Embryonic facial prominence (tissue), 1 donor: Measurements from ENCODE around the gene TMEM121.
A peak's percentile ranks its signal among the peaks of the same experiment; 100 is the strongest.

Experiments
- DNase-seq: peaks from one replicate; pipeline ENCODE4 v3.0.0-alpha.2; 2016; ENCODE audit errors: extremely low spot score

The TMEM121 gene

DNA sequence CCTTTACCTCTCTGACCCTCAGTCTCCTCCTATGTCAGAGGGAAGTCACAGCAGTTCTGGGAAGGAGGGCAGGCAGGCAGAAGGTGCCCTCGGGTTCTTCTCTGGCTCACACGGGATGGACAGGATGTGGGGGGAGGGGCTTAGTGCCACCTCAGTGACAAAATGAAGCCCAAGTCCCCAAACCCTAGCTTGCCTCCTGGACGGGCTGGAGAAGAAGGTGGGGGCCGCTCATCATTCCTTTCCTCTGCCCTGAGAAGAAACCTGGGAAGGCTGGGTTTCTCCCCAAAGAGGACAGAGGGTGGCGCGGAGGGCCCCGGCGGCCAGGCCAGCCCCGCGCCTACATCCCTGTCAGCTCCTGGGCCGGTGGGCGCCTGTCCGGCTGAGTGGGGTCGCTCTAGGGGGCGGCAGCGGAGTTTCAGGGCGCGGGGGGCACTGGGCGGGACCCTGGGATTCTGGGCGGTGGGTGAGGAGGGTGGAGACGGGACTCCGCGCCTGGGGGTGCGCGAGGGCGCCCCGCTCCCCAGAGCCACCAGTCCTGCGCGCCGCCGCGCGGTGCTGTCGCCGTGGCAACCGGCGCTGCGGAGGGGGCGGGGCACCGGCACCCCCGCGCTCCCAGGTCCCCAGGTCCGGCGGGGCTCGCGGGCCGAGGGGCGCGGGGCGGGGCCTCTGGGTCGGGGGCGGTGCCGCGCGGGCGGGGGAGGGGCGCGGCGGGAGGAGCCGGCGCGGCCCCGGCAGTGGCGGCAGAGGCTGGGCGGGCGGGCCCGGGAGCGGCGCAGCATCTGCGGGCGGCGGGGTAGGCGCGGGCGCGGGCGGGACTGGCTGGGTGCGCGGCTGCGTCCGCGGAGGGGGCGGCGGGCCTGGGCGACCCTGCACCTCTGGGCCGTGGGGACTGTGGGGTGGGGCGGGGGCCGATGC lies at the start of gene TMEM121:
TMEM121 (plus strand) TSS at position 723 of the 915 bp plus-strand sequence. CDS start 2,252 bp downstream, outside the sequence.
- no peak for DNase-seq

DNA sequence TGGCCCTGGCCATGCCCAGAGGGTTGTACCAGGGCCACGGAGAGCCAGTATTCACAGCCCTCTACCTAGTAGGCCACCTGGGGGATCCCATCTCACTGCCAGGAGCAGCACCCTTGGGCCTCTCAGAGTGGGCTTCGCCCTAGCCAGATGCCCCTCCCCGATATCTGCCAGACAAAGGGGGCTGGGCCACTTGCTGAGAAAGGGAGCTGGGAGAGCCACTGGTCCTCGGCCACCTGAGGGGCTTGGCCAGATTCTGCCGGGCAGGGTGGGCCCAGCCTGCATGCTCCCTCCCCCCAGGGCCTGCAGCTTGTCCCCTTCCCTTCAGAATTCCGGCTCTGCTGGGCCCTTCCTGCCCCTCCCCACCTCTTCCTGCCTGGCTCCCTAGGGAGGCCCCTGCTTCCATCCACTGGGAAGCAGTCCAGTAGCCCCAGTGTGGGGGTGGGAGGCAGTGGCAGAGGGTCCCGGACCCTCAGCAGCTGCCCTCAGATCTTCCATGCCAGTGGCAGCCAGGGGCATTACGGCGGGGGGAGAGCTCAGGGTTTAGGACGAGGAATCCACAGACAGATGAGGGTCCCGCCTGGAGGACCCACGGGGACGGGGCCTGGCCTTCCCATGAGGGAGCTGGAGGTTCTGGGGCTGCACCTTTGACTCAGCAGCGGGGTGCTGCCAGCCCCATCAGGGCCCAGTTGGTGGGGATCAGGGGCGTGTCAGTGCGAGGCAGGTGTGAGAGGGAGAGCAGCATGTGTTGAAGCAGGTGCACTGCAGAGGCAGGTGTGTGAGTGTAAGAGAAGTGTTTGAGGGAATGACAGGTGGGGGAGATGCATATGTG lies 49.3 kb upstream of the TMEM121 start:
- DNase-seq: no peak

DNA sequence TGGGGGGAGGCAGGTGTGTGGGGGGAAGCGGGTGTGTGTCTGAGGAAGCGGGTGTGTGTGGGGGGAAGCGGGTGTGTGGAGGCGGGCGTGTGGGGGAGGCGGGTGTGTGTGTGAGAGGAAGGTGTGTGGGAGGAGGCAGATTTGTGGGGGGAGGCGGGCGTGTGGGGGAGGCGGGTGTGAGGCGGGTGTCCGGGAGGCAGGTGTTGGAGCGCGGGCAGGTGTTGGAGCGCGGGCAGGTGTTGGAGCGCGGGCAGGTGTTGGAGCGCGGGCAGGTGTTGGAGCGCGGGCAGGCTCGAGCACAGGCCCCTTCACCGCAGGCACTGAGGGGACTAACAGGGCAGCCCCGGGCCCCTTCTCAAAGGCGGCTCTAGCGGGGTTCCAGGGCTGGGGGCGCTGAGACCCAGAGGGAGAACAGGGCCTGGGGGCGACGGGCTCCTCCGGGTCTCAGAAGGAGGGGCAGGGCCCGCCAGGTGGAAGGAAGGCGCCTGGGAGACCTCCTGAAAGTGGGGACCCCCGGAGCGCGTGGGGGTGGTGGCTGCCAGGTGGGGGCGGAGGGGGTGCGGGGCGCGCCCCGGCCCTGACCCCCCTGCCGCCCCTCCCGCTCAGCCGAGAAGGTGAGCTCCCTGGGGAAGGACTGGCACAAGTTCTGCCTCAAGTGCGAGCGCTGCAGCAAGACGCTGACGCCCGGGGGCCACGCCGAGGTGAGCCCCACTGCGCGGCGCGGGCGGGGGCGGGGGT lies 48.6 kb upstream of the TMEM121 start:
- DNase-seq: no peak

DNA sequence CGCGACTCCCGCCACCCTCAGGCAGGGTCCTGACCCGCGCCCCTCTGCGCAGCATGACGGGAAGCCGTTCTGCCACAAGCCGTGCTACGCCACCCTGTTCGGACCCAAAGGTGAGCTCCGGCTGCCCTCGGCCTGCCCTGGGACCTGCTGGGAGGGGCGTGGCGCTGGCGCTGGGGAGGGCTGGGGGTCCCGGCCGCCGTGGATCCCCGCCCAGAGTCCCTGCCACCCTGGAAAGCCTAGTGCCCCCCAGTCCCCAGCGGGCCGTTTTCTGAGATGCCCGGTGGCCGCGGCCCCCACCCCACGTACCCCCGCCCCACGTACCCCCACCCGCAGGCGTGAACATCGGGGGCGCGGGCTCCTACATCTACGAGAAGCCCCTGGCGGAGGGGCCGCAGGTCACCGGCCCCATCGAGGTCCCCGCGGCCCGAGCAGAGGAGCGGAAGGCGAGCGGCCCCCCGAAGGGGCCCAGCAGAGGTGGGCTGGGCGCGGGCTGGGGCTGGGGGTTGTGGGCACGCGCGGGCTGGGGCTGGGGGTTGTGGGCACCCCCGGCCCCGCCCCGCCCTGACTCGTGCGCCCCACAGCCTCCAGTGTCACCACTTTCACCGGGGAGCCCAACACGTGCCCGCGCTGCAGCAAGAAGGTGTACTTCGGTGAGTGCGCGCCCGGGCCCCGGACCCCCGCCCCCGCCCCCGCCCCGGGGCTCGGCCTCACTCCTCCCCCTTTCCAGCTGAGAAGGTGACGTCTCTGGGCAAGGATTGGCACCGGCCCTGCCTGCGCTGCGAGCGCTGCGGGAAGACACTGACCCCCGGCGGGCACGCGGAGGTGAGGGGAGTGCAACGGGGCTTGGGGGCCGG lies 47.8 kb upstream of the TMEM121 start:
- DNase-seq: no peak

DNA sequence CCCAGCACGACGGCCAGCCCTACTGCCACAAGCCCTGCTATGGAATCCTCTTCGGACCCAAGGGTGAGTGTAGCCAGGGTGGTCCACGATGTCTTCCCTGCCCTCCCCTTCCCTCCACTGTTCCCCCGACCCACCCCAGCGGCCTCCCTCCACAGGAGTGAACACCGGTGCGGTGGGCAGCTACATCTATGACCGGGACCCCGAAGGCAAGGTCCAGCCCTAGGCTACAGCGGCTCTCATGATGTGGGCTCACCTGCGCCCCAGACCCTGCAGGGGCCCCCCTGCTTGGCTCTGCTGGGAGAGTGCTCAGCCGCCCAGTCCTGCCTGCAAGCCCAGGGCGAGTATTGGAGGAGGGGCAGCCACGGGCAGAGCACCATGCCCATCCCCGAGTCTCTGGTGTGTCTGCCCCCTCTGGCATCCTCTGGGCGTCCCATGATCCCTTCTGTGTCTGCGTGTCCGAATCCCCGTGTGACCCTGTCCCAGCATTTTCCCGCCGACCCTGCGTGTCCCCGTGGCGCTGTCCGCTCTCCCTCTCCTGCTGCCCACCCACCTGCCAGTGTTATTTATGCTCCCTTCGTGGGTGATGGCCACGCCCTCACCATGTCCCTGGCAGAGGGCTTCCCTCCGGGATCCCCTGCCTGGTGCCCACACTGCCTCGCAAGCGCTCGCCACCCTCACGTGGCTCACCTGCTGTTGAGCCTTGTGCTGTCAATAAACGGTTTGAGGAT lies 46.8 kb upstream of the TMEM121 start:
- DNase-seq: no peak

DNA sequence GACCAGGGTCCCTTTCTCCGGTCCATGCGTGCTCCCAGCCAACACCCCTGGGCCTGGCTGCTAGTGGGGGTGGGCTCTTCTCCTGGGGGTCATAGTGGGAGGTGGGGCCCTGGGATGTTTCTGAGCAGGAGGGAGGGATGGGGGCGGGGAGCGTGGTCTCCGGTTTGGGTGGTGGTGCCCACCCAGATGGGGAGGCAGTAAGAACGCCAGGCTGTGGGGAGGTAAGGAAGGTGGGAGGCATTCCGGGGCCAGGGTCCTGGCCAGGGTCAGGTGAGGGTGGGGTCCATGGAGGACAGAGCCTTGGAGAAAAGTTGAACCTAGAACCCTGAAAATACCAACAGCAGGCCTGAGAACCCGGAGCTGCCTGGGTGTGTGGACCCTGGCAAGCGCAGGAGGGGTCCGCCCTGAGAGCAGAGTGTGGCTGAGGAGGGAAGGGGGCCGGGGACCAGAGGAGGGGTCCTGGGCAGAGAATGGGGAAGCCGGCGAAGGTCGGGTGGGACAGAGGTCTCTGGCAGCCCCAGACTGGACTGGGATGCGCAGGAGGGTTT lies 46.1 kb upstream of the TMEM121 start:
- no peak for DNase-seq

DNA sequence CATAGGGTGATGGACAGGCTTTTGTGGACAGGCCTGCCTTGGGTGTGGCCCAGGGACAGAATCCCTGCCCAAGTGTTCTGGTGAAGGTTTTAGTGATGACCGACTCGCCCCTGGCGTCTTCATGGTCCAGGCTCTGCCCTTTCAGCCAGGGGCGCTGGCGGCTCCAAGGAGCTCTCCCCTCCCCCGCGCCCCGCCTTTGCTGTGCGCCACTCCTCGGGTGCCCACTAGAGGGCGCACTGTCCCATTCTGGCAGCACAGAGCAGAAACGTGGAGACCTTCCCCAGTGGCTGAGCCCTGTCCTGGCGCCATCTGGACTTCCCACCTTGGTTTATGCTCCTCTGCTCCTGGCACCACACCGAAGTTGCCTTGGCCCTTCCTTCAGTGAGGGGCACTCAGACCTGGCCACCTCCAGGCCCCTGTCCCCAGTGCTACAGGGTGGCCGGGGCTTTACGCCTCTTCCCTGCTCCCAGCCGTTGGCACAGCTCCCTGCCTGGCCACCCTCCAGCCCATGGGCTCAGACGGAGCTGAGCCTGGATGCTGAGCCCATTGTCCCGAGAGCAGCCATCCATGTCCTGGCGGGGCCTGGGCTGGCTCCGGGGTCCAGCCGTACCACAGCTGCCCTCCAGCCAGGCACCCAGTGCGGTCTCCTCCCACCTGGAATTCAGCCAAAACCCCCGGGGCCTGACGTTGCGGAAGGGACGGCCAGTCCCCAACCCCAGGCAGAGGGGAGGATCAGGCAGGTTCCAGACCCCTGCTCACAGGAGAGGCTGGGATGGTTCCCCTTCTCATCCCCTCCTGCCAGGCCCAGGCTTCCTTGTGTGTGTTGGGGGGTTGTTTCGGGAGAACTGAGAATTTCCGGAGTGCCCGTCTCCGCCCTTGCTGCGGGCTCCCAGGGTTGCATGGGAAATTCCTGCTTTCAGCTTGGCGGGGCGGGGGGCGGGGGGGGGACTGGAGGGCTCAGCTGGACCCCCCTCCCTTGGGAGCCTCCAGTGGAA lies 45.3 kb upstream of the TMEM121 start:
- DNase-seq: peak; percentile 81

DNA sequence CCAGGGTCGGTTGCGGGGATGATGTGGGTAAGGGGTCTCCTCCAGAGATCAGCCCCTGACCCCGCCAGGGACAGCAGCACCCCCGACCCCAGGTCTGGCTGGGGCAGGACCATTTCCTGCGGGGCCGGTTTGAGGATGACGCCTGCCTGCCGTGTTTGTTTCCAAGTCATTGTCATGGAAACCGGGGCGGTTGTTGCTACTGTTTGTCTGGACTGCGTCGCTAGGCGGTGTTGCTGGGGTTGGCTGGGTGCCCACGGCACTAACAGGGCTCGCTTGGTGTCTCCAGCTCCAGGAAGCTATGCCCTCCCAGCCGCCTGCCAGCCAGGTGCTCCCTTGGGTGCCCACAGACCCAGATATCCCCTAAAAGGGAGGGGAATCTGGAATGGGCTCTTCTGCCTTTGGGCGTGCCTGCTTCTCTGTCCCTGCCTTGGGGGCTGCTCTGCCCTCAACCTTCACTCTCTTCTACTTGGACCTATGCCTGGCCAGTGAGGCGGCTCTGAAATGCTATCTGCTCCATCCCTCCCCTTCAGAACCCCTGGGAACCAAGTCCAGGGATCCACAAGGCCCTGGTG lies 44.4 kb upstream of the TMEM121 start:
- peak; percentile 91 for DNase-seq

DNA sequence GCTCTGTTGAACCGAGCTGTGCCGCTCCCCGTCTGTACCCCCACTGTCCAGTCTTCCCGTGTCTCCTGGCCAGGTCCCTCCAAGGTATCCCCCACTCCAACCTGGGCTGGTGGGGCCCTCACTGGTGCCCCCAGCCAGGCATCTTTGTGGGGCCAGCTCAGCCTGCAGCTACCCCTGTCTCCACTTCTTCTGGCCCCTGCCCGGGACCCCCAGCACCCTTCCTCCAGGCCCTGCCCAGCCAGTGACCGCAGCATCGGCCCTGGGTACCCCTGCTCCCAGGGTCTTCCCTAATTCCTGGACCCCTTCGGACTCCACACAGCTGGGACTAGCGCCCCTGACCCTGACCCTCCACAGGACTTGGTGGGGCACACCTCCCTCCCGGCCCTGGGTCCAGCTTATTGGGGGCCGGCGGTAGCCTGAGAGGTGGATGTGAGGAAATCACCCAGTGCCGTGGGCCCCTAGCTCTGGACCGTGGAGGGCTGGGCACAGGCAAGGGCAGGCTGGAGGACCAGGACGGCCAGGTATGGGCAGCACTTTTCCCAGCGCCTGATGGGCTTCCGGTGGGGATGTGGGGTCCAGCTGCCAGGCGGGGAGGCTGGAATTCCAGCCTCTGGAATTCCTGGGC lies 43.8 kb upstream of the TMEM121 start:
- no peak for DNase-seq

DNA sequence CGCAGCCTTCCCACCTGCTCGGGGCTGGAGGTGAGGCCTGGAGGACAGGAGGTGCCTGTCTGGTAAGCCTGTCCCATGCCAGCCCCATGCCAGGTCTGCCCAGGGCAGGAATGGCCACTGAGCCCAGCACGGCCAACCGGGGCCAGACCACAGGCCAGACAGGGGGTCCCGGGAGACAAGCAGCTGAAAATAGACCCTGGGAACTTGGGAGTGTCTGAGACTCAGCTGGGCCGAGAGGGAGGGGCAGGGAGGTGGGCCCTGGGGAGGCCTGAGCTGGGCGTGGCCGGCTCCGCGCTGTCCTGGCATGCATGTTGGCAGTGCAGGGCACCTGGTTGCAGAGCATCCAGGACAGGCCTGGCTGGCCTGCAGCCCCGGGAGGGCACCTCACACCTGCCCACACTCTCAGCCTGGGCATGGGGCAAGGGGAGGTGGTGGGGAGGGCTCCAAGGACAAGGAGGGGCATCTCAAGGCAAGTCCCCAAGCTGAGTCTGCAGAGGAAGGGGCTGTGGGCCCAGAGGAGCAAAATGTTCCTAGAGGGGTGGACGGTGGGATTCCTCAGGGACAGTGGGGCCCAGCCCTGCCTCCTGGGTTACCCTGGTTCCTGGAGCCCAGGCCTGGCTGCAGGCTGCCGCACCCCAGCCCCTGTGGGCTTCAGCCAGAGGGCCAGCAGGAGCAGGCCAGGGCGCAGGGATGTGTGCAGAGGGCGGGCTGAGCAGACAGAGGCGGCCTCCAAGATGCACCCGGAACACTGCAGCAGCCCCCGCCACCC lies 42.9 kb upstream of the TMEM121 start:
- no peak for DNase-seq

DNA sequence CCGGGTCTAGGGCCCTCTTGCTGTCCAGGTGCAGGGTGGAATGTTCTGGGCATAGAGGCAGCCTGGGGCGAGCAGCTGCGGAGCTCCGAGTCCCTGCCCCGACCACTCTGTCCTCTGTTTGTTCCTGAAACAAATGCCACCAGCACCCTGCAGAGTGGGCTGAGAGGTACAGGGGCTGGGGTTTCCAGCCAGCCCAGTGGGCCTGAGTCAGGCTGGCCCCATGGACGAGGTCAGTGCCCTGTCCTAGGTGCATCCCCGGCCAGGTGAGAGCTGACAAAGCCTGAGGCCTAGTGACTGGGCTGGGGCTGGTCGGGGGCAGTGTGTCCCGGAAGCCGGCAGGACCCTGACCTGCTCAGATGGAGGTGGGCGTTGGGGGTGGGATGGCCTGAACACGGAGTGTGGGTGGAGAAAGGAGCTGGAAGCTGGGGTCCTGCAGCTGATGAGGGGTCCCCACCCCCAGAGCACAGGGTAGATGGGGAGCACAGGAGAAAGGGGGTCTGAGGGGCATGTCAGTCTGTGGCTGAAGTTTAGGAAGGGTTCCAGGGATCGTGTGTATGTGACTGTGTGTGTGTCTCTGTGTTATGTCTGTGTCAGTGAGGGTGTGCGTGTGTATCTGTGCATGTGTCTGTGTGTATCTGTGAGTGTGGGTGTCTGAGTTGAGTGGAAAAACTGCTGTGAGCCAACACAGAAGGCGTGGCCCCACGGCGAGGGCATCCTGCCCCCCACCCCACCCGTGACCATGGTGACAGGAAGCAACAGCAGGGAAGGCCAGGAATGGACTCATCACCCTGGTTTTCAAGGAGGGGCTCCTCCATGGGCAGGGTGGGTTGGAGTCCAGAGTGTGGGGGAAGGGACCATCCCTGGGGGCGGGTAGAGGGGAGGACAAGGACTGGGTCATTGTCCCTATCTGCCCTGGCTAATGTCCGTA lies 42.0 kb upstream of the TMEM121 start:
- no peak for DNase-seq

DNA sequence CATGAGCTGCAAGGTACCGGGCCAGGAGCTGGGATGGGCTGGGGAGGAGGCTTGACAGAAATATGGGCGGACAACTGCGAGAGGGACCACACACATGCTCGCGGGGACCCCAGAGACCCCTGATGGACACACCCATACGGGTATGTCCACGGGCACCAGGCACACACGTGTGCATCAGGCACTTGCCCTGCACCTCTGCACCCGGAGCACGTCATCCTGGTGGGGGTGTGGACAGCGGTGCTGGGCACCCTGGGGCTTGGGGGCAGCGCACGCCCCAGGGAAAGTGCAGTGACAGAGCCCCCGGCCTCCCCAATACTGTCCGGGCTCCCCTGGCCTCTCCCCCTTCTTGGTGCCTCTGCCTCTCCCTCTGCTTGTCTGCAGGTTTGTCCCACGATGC lies 41.4 kb upstream of the TMEM121 start:
- DNase-seq: no peak

DNA sequence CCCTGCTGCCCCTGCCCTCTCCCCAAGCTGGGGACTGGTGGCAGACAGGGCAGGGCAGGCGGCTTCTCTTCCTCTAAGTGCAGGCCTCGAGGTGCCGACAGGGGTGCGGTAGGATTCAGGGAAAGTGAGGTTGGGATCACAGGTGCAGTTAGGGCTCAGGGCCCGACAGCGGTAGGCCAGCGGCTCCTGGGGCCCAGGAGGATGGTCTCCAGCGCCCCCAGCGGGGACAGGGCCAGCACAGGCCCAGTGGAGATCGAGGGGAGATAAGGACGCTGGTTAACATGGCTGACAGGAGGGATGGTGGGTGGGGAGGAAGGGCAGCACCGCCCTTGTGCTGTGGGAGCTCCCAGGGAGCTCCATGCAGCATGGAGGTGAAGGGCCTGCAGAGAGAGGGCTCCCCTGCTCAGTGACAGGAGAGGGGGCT lies 40.6 kb upstream of the TMEM121 start:
- DNase-seq: no peak

DNA sequence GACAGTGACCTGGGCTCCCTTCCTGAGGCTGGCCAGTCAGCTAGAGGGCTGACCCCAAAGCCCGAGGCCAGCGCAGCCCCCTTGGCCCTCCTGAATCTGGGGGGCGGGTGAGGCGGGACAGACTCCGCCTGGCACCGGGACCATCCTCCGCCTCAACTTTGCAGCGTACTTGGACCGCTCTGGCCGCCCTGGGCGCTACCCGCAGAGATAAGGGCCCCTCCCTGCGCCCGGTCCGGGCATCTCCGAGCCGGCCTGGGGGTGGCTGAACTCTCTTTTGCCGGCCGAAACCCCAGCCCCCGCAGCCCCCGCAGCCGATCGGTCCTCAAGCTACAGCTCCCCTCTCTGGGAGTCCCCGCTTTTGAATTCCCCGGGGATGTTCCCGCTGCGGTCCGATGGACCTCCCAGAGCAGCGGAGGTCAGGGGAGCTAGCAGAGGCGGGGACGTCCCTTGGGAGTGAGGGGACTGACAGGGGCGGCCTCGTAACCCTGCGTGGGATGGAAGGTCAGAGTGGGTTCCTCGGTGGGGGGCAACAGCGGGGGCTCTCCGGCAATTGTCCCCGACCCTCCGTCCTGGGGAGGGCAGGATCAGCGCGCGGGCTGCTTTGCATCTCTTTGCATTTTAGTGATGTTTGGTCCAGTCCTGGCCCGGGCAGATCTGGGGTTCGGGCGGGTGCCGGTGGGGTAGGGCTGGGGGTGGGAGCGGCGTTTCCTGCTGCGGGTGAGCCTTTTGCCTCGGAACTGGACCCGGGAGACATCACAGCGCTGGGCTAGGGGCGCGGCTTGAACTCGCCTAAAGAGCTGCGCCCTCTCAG lies 40.0 kb upstream of the TMEM121 start, which contains the start of gene CRIP1:
CRIP1 (plus strand) TSS at position 724 of the 811 bp plus-strand sequence. CDS start 374 bp downstream, outside the sequence.
- no peak for DNase-seq

DNA sequence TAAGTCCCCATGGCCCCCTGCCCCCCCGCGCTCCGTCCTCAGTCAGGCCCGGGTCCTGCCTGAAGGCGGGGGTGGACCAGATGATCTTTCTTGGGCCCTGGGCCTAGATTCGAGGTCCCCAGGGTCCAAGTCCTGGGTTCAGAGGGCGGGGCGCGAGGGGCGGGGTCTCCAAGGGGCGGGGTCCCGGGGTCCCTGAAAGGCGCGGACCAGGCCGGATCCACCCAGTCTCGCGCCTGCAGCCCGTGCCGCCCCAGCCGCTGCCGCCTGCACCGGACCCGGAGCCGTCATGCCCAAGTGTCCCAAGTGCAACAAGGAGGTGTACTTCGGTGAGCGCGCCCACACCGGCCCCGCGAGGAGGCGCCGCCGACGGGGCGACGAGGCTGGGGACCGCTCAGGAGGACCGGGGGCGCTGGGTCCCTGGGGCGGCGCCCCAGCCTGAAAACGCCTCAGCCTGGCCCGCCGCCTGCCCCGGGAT lies 39.4 kb upstream of the TMEM121 start:
- no peak for DNase-seq
